Stimulated activated CD4-positive, alpha-beta T cell treated with anti-CD3 and anti-CD28 coated beads, Interleukin-15, amount 100 ng/mL, for 24 hours (primary cell): ENCODE results near the gene PIGL.
A peak's percentile ranks its signal among the peaks of the same experiment; 100 is the strongest.
"Not testable (repeated sequence)": the region's sequence is repeated elsewhere in the genome, so short reads cannot be mapped to it uniquely, and the experiment has no call there.

ENCODE experiments used
- DNase-seq: peaks from one replicate; pipeline ENCODE4 v3.0.0-alpha.2; 2020

The PIGL gene

GRCh38 chr17:16281351-16281750 is 64.3 kb downstream of the PIGL start:
- no peak for DNase-seq

- DNase-seq: no peak
Observed at GRCh38 chr17:16282522-16282921, 65.5 kb downstream of the PIGL start.

GRCh38 chr17:16283705-16284104 is 66.7 kb downstream of the PIGL start:
- DNase-seq: no peak

GRCh38 chr17:16285646-16286008 is 68.6 kb downstream of the PIGL start:
- DNase-seq: no peak

GRCh38 chr17:16286009-16286946 is 69.3 kb downstream of the PIGL start:
- DNase-seq: peak; percentile 86

GRCh38 chr17:16286947-16287562 is 70.0 kb downstream of the PIGL start:
- DNase-seq: no peak

- no peak for DNase-seq
Observed at GRCh38 chr17:16287563-16288027, 70.6 kb downstream of the PIGL start.

GRCh38 chr17:16288860-16289571 is 72.0 kb downstream of the PIGL start:
- DNase-seq: no peak

GRCh38 chr17:16293931-16294330 is 76.9 kb downstream of the PIGL start:
- no peak for DNase-seq

GRCh38 chr17:16294560-16294959 is 77.5 kb downstream of the PIGL start:
- DNase-seq: no peak

GRCh38 chr17:16296072-16296471 is 79.1 kb downstream of the PIGL start:
- DNase-seq: not testable (repeated sequence)

- no peak for DNase-seq
Observed at GRCh38 chr17:16297367-16298139, 80.5 kb downstream of the PIGL start.

GRCh38 chr17:16298140-16298662 is 81.2 kb downstream of the PIGL start:
- DNase-seq: no peak

GRCh38 chr17:16300554-16300953 is 83.5 kb downstream of the PIGL start:
- no peak for DNase-seq

- no peak for DNase-seq
Observed at GRCh38 chr17:16301963-16302855, 85.2 kb downstream of the PIGL start.

- DNase-seq: no peak
Observed at GRCh38 chr17:16302856-16303255, 85.8 kb downstream of the PIGL start.

GRCh38 chr17:16304830-16305229 is 87.8 kb downstream of the PIGL start:
- DNase-seq: no peak

GRCh38 chr17:16306211-16306610 is 89.2 kb downstream of the PIGL start:
- DNase-seq: no peak

GRCh38 chr17:16312061-16312460 is 95.1 kb downstream of the PIGL start:
- not testable (repeated sequence) for DNase-seq

- no peak for DNase-seq
Observed at GRCh38 chr17:16313139-16314090, 96.4 kb downstream of the PIGL start.
